ENCODE results near the gene TENM4.

TENM4 gene

DNA sequence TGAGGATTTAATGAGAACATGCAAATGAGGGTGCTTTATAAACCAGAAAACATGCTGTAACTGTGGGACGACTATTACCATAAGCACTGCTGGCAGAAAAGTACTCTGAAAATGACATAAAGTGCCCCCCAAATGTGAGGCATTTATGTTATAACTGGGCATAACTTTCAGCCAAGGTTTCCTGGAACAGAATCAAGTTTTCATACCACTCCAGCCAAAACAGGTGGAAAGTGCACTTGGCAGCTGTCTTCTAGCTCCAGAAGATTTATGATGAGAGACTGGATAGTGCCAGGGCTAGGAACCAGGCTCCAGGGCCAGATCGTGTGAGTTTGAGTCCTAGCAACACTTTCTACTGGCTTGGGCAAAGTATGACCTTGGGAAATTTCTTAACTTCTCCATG lies 339.2 kb downstream of the TENM4 start:
- no peak for DNase-seq

DNA sequence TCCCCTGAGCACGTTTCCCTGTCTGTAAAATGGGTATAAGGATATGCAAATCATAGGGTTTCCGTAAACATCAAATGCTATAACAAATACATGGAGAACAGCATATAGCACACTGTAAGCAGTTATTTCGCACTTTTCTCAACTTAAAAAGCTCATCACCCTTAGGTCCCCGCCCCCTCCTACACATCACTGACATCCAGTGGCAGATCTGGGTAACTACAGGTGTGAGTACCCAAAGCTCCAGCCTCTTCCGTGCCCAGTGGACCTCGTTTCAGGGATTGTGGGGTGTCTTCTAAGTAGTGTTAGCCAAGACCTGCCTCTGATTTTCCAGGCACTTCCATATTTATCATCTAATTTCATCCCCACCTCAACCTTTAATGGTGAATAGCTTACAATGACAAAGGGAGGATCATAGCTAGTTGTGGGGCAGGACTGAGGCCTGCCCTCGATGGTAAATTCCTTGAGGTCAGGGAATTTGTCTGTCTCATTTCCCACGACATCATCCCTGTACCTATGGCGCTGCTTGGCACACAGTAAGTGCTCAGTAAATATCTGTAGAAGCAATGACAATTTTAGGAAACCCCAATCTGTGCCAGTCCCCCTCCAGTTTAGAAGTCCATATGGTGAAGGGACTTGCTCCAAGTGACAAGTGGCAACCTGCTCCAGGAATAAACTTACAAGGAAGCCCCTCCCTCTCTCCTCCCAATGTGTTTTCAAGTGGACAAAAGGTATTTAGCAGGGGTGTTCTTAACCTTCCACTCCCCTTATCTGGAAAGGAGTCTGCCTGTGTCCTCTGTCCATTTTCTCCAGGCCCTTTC lies 340.5 kb downstream of the TENM4 start:
- DNase-seq: peak; percentile 21

DNA sequence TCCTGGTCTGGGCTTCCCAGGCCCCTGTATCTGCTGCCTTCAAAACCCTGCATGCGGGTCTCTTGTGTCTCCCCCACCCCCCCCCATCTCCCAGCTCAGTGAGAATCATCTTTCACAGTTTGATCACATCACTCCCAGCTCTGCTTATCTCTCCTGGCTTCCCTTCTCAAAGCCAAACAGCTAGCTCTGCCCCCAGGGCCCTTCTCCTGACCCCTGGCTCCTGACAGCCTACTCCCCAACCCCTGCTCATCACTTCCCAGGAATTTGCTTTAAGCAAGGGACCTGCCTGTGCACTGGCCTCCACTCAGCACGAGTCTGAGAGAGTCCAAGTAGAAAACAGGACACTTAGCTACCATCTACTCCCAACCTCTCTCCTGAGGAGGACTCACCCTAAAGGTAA lies 342.7 kb downstream of the TENM4 start:
- no peak for DNase-seq

DNA sequence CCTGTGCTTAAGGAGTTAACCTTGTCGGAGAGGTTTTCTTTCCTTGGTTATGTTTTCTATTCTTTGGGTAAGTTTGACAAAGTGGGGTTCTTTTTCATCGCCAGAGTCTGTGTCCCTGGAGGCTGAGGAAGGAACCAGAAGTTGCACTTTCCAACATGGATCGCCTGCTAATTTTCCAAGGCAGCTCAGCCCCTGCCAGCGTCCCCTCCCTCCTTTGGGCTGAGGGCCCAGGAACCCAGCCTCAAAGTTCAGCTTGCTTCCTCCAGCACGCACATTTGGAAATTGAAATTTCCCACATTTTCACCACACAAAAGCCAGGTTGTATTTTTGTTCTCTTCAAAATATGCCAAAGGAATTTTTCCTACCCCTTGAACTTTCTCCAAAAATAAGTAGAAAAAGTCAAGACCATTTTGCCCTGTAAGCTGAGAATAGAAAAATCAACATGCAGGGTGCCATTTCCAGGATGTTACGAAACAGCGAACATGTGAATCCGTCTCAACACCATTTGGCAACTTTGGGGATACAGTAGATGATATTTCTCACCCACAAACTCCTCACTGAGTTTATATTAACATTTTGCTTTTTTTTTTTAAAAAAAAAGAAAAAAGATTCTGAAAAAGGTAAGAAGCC lies 343.5 kb downstream of the TENM4 start:
- DNase-seq: no peak

DNA sequence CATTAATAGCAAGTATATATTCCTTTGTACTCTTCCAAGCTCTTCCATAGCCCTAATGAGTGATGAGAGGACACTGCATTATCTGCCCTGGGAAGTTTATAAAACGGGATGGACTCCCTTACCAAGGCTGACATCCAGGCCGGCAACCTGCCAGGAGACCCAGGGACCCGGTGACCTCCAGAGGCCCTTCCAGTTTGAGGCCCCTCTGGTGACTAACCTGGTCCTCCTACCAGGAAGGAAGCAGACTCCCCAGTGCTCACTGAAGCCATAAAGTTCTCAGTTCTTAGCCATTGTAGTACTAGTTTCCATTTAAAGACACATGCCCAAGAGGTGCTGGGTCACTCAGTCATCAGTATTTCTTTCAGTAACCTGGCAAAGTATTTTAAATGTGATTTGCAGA lies 345.4 kb downstream of the TENM4 start:
- no peak for DNase-seq

DNA sequence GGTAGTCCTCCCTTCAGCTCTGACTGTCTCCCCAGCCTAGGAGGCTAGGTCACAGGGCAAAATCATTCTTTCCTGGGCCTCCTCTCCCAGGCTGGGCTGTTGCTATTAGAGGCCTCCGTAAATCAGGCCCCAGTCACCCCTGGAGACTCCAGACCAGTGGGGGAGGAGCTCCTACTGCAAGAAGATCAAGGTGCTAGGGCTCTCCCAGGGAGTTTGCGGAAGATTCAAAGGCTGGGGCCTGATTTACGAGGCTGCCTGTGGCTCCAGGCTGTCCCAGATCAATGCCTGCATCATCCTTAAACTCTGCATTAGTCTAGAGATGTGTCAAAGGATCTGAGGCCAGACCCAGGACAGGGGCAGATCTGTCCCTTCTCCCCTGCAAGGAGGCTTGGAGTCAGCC lies 346.2 kb downstream of the TENM4 start:
- no peak for DNase-seq

DNA sequence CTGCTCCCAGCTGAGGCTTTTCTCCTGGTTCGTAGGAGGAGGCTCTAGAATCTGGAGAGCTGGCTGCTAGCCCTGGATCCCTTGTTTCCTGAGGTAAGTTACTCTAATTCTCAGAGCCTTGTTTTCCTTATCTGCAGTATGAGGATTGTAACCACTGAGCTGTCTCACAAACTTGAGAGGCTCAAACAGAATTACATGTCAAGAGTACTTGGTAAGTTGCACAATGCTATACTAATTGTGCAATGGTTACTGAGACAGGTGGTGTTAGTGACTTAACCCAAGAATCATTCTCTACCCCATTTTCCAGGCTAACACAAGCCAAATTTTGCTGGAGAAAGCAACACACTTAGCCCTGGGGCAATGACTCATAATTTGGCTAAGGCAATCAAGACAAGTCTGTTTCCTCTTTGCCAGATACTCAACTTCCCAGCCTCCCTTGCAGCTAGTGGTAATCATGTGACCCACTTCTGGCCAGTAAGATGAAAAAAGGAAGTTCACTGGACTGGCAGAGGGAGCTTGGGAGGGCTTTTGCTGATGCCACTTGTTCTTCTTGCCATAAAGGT lies 348.0 kb downstream of the TENM4 start:
- no peak for DNase-seq

DNA sequence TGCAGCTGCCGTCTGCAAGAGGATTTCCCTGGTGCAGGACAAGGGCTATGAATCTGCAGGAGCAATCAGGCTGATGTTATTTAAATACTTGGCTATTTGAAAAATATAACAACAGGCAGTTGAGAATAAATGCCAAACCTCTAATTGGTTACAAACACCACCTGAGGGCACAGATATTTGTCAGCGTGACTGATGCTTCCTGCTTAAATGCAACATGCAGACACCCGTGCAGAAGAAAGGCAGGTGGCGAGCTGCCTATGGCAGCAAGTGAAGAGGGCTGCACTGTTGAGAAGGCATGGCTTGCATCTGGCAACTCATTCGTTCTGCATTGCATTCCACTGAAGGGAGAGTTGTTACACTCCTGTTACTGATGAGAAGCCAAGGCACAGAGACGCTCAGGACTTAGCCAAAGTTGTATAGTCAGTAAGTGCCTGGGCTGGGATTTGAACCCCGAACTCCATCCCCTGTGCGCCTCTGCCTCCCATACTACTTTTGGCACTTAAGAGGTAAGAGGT lies 350.6 kb downstream of the TENM4 start:
- no peak for DNase-seq

DNA sequence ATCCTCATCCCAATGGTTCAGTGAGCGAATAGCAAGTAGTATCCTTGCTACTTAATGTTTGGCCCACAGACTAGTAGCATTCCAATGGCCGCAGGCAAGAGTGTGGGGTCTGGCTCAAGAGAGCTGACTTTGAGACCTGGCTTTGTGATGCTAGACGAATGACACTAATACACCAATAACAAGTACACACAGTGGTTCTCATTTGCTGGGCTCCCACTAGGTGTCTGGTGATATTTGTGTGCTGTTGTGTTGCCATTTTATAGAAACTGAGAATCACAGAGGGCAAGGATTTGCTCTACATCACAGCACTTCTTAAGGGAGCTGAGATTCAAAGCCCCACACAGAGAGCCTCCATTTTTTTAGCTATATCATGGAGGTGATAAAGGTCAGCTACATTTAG lies 351.2 kb downstream of the TENM4 start:
- no peak for DNase-seq

DNA sequence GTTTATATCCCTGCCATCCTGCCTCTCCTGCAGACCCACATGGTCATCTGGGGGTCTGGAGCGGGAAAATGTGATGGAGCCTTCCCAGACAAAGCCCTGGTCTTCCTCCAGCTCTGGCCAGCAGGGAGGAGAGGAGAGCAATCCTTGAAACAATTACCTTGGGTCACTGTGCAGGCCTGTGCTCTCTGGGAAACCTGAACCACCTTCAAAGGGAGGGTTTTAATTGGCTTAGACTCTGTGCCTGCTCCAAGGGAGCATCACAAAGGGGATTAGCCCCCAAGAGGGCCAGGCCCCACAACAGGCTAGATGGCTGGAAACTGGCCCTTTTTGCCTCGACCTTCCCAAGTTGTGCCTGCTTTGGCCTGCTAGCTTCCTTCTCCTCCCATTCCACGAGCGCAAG lies 351.9 kb downstream of the TENM4 start:
- DNase-seq: no peak

DNA sequence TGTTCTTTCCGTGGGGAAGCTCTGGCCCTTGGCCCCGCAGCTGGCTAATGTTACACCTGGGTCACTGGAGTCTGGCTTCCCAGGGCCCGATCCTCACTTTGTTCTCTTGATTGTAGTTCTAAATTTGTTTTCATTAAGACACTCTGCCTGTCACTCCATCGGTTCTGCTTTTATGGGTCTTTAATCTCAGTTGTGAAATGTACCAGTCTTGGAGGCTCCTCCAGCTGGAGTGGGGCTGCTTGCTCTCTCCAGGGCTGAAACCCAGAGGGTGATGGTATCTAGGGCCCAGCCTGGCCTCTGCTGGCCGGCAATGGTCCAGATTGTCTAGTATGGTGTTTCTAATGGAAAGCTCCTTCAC lies 352.9 kb downstream of the TENM4 start:
- DNase-seq: no peak

DNA sequence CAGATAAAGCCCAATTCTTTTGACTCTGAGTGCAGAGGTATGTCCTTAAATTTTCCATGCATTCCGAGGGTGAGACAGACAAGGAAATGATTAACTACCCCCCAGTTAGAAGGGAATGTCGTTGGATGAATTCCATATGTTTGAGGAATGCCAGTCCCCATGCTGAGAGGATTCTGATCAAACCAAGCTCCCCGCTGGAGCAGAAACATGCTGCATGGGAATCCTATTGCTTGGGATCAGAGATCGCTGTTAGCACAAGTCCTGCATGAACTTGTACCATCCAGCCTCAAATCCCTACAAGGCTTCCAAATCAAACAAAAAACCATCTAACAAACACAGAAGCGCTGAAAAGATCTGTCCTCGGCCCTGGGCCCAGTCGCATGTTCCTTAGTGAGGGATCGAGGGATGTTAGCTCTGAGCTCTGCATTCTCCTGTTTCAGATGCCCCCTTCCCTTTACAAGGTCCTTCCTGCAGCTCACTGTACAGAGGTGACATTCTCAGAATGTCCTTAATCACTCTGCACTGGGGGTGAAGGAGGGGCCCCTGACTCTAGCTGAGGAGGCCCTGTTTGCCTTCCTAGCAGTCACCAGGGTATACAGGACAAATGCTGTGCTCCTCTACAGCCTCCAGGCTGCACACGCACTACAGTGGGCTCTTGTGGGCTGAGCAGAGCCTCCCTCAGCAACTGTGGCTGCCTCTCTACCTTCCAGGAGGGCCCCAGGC lies 353.4 kb downstream of the TENM4 start:
- no peak for DNase-seq

DNA sequence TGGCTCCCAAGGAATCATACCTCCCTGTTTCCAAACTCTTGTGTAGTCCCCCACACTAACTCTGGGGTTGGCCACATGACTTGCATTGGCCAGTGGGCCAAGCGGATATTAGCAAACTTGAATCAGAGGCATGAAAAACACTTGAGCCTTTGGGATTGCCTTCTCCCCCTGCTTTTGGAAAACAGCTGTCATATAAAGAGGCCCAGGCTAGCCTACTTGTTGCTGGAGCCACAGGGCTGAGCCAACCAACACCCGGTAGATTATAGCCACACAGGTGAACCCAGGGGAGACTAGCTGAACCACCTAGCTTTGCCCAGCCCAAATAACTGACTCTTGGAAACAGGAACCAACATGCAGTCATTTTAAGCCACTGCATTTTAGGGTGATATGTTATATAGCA lies 354.8 kb downstream of the TENM4 start:
- DNase-seq: no peak

DNA sequence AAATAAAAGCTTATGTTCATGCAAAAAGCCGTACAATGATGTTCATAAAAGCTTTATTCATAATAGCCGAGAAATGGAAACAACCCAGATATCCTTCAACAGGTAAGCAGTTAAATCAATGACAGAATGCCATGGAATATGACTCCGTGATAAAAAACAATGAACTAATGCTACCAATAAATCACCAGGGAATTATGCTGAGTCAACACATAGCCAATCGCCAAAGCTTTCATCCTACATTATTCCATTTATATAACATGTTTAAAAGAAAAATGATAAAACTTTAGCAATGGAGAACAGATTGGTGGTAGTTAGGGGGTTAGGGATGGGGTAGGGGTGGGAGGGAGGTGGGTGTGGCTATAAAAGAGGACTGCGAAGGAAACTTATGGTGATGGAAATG lies 356.4 kb downstream of the TENM4 start:
- DNase-seq: no peak

DNA sequence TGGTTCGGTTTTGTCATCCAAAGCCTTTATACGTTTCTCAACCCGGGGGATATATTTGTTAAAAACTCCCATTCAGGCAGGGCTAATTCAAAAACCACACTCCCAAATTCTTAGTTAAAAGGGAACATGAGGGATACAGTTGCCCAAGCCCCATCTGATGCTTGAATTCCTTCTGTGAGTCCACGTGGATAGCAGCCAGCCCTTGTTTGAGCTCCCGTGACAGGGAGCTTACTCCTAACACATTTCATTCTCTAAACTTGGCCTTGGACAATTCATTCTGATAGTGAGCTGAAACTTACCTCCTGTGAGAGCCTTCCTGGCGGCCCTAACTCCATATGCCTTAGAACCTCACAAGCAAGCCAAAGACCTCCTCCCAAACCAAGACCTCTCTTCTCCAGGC lies 357.5 kb downstream of the TENM4 start:
- DNase-seq: no peak

DNA sequence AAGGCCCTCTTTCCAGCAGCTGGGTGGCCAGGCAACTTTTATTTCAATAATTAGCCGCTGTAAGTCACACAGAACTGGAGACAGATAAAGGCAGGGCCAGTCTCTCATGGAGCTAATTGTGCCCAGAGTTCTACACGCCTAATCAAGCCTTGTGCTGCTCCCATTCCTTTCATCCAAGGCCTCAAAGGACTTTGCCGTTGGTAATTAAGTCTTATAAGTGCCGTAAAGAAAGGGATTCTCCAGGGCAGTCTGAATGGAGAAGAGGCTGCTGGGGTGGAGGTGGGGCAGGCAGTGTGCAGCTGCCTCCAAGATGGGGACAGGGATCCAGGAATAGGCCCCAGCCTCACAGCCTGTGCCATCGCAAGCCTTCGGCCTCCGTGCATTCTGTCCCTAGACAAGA lies 357.9 kb downstream of the TENM4 start:
- no peak for DNase-seq

DNA sequence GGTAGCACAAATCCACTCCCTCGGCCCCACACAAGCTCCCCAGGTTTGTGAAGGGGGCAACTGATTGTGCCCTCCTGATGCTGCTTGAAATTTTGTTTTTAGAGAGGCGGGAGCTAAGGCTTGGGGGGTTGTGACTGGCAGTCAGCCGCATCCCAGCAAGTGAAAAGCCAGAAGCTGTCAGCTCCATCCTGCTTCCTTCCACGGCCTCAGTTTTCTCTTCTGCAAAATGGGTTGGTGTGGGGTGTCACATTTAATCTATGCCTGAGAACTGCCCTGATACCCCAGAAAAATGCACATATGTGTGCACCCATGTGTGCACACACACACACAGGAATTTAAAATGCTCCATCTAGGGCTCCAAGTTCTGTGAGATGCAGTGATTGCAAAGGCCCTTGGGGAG lies 358.6 kb downstream of the TENM4 start:
- DNase-seq: no peak

DNA sequence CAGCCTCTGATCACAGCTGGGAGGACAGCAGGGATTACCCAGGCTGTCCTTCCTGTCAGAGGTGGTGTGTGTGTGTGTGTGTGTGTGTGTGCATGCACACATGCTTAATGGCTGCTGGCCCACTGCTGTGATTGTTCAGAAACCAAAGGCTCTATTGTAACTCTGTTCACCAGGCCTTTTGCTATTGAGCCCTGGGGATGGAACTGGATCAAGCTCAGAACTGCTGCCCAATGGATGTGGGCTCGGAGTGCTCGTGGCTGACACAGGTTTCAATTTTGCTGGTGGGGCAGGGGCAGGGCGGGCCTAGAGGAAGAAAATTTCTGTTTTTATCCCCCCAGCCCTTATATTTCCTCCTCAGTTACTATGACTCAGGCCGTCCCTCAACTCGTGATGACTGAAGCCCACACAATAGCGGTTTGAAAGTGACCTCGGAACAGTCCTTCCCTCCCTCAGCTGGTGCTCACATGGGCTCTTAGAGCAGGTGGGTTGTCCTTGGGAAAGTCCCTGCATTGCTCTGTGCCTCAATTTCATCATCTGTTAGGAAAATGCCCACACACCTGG lies 359.3 kb downstream of the TENM4 start:
- no peak for DNase-seq

DNA sequence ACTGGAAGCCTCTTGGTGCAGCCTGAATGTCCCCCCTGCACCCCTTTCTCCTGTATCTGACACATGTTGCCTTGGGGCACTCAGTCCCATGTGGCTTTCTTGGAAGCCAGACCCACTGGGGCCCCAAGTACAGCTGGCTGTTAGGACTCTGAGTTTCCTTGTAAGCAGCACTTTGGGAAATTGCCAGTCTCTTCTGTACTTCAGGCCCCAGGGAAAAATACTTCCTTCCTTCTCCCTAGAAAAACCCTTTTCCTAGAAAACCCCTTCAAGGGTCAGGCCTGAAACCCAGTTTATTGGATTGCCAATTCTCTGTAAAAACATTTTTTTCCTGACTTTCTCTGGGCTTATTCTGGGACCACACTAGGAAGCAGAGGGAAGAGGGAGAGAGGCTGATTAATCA lies 360.3 kb downstream of the TENM4 start:
- no peak for DNase-seq

DNA sequence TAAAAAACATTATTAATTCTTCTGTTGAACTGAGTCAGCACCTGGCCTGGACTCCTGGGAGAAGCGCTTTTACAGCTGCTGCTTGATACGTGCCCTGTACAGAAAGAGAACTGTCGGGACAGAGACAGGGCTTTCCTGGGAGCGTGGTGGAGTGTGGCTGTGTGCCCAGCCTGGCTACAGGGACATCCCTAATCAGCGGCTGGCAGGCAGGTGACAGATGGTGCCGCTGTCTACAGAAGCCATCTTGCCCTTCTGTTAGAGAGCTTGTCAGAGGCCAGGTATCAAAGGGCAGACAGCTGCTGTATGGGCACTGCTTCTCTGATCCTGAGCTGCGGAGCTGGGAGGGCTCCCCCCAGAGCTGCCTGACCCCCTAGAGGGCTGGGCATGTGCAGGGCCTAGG lies 361.8 kb downstream of the TENM4 start:
- DNase-seq: peak; percentile 86

DNA sequence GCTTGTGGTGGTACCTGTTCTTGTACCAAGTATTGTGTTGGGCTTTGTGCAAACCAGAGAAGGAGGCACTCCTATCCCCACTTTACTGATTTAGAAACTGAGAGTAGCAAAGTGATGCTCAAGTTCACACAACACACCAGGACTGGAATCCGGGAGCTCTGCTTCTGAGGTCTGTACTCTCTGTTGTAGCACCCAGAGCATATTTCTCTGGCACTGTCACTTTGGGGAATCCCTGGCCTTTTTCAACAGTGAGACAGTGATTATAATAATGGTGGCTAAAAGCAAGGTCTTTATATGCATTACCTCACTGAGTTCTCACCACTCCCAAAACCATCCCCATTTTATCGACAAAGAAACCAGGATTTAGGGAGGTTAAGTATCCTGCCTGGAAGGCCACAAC lies 362.4 kb downstream of the TENM4 start:
- DNase-seq: no peak

DNA sequence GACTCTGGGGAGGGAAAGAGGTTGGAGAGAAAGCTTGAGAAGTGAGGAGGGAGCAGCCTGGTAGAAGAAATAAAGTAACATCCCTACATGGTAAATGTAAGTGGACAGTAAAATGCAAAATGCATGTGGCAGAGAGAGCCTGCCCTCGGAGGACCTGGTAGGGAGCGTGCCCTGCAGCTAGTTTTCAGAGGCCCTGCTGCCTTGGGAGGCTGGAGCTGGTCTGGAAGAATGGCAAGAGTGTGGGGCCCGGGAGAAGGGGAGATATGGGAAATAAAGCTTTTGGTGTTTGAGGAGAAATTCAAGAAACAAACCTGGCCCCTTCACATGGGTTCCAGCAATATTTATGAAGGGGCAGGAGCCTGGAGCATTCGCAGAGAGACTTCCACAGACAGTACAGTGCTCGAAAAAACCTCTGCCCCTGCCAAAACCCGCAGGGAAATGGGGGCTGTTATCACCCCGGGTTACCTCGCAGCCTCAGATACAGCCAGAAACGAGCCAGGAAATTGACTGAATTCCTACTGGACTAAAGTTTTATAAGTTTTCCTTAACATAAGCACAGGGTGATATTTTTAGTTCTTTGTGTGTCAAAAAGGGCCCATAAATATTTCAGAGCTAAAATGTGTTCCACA lies 363.0 kb downstream of the TENM4 start:
- no peak for DNase-seq

All from NCI-H774 (cell line).